HepG2 (cell line): ENCODE measurements around the gene FUT6. TPM values are rescaled to one million over a fixed set of nuclear protein-coding genes. Genes with fewer than 3 reads are reported as not detected.

Source experiments
- ADNP ChIP-seq: sonication (generic); formaldehyde crosslinking; IDR thresholded peaks from 2 replicates; pipeline ENCODE4 v1.4.0; 2020; ENCODE audit warnings: missing genetic modification reagents
- FOXK1 ChIP-seq: sonication (generic); formaldehyde crosslinking; IDR thresholded peaks from 2 replicates; pipeline ENCODE4 v1.4.0; 2020; ENCODE audit warnings: low read depth, missing genetic modification reagents, borderline replicate concordance
- FOXP1 ChIP-seq, 2 experiments: fragments of 450-650 bp in 1 of 2; IDR thresholded peaks; 2 replicates each; pipeline ENCODE4 v1.6.1; 2017 to 2018; ENCODE audit warnings: antibody characterized with exemption in 1 of 2
- HNRNPK ChIP-seq: fragments of 200-400 bp; formaldehyde crosslinking; IDR thresholded peaks from 2 replicates; pipeline ENCODE4 v1.6.1; 2018; ENCODE audit warnings: low read length, low read depth, moderate library complexity, mild to moderate bottlenecking; ENCODE audit not compliant: poor library complexity, severe bottlenecking
- HOXA9 ChIP-seq: sonication (generic); formaldehyde crosslinking; IDR thresholded peaks from 2 replicates; pipeline ENCODE4 v1.8.1; 2022; ENCODE audit warnings: missing genetic modification reagents, mild to moderate bottlenecking, moderate library complexity, borderline replicate concordance
- MAFK ChIP-seq, 2 experiments: IDR thresholded peaks in 1 of 2; conservative IDR thresholded peaks in 1 of 2; 2 replicates each; pipeline ENCODE4 v1.6.1; 2011; ENCODE audit warnings: improper control_type of control experiment in 2 of 2, low read length in 2 of 2
- MATR3 ChIP-seq: sonication (generic); formaldehyde crosslinking; IDR thresholded peaks from 2 replicates; pipeline ENCODE4 v1.4.0; 2020; ENCODE audit warnings: missing genetic modification reagents
- MED1 ChIP-seq: sonication (generic); formaldehyde crosslinking; IDR thresholded peaks from 2 replicates; pipeline ENCODE4 v1.4.0; 2020; ENCODE audit warnings: missing genetic modification reagents
- MTF1 ChIP-seq: sonication (generic); formaldehyde crosslinking; IDR thresholded peaks from 2 replicates; pipeline ENCODE4 v1.5.0; 2020; ENCODE audit warnings: missing genetic modification reagents
- PHF5A ChIP-seq: IDR thresholded peaks from one replicate; pipeline ENCODE4 v1.6.1; 2018; ENCODE audit warnings: low read depth, missing genetic modification reagents; ENCODE audit not compliant: unreplicated experiment
- POLR2A ChIP-seq, 2 experiments: IDR thresholded peaks; 2 replicates each; pipeline ENCODE4 v1.6.1; 2011; ENCODE audit warnings: low read depth in 2 of 2, low read length in 2 of 2, mild to moderate bottlenecking in 1 of 2, moderate library complexity in 1 of 2; ENCODE audit not compliant: insufficient read depth in 1 of 2
- SAFB2 ChIP-seq: sonication (generic); formaldehyde crosslinking; IDR thresholded peaks from 2 replicates; pipeline ENCODE4 v1.5.1; 2020; ENCODE audit warnings: missing genetic modification reagents, low read depth, mild to moderate bottlenecking, borderline replicate concordance
- SETDB1 ChIP-seq: sonication (generic); formaldehyde crosslinking; IDR thresholded peaks from 2 replicates; pipeline ENCODE4 v1.5.1; 2020; ENCODE audit warnings: missing genetic modification reagents, mild to moderate bottlenecking, borderline replicate concordance
- SNAPC5 ChIP-seq: sonication (generic); formaldehyde crosslinking; IDR thresholded peaks from 2 replicates; pipeline ENCODE4 v1.8.1; 2023; ENCODE audit warnings: mild to moderate bottlenecking, missing genetic modification reagents, borderline replicate concordance
- ZBTB38 ChIP-seq: sonication (generic); formaldehyde crosslinking; IDR thresholded peaks from 2 replicates; pipeline ENCODE4 v1.5.1; 2020; ENCODE audit warnings: mild to moderate bottlenecking, missing genetic modification reagents
- ZBTB7B ChIP-seq: sonication (generic); formaldehyde crosslinking; IDR thresholded peaks from 2 replicates; pipeline ENCODE4 v1.4.0; 2020; ENCODE audit warnings: missing genetic modification reagents
- ZFAT ChIP-seq: sonication (generic); formaldehyde crosslinking; conservative IDR thresholded peaks from 2 replicates; pipeline ENCODE4 v1.8.1; 2023; ENCODE audit warnings: missing genetic modification reagents, inconsistent platforms
- ZMYM2 ChIP-seq: sonication (generic); formaldehyde crosslinking; IDR thresholded peaks from 2 replicates; pipeline ENCODE4 v1.8.0; 2022; ENCODE audit warnings: mild to moderate bottlenecking, missing genetic modification reagents
- ZNF251 ChIP-seq: sonication (generic); formaldehyde crosslinking; IDR thresholded peaks from 2 replicates; pipeline ENCODE4 v1.9.0; 2021; ENCODE audit warnings: mild to moderate bottlenecking, missing genetic modification reagents
- ZNF616 ChIP-seq: sonication (generic); formaldehyde crosslinking; IDR thresholded peaks from 2 replicates; pipeline ENCODE4 v1.5.0; 2020; ENCODE audit warnings: low read depth, mild to moderate bottlenecking, missing genetic modification reagents
- ZNF644 ChIP-seq: IDR thresholded peaks from 2 replicates; pipeline ENCODE4 v1.6.1; 2016; ENCODE audit warnings: low read depth
- polyA plus RNA-seq, 8 experiments: library from polyadenylated mRNA; depleted of rRNA in 3 of 8; stranded (reverse) in 7 of 8; unstranded in 1 of 8; fragments of >200 nt; fragmentation: Illumina TruSeq in 4 of 8; extraction: Trizol in 4 of 8; gene quantifications; 2 replicates each; pipeline versions ENCODE4 v1.2.1 to v1.2.3, GENCODE V29; 2011 to 2016; ENCODE audit warnings: low read depth in 4 of 8, missing spikeins in 1 of 8, mixed read lengths in 1 of 8; ENCODE audit not compliant: insufficient read depth in 1 of 8
- total RNA-seq, 5 experiments: library from RNA; depleted of rRNA; stranded (reverse); fragments of >200 nt; fragmentation: Illumina TruSeq; extraction: Trizol; gene quantifications; 2 replicates each; pipeline ENCODE4 v1.2.3, GENCODE V29; 2016; ENCODE audit warnings: low read depth in 1 of 5
- TF ChIP-seq, protein P1 (sequence below): sonication (generic); formaldehyde crosslinking; IDR thresholded peaks from 2 replicates; pipeline ENCODE4 v1.4.0; 2020; ENCODE audit warnings: mild to moderate bottlenecking, missing genetic modification reagents
- TF ChIP-seq, protein P2 (sequence below): sonication (generic); formaldehyde crosslinking; IDR thresholded peaks from 2 replicates; pipeline ENCODE4 v1.9.0; 2021; ENCODE audit warnings: missing genetic modification reagents, borderline replicate concordance

FUT6 gene
- total and polyA plus RNA-seq, 2 of the 13 experiments (the other 11 are each of a cell fraction or from before 2014, with no cell fraction given) = 8.2 to 27.7 TPM

DNA sequence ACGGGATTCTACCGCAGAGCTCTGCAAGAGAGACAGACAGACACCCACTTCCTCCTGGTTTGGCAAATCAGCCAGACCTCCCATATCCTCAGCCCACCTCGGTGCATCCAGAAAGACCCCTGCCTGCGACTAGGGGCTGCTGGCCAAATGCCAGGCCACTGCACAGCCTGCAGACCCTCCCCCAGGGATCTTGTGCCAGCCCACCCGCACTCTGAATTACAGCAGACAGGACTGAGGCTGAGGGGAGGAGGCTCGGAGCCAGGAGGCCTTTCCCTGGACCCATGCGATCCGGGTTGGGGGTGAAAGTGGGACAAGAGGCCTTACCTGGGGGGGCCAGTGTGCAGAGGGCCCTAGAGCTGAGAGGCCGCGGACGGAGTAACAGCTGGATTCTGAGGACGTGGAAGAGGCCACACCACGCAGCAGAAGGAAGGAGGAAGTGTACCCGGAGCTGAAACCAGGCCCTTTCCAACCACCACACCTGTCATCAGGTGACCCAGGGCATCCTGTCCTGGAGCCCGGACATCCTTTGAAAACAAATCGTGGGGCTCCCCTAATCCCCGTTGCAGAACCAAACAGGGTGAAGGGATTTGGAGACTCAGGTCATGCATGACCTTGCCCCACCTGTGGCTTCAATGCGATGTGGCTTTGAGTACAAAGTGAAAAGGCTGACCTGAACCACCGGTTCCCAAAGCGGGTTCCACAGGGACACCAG, 993 bp downstream of the FUT6 start (continued):
- TF ChIP-seq HOXA9 (CRISPR knock-in tag) (no peak), FOXP1 (IDR thresholded peaks at IDR 0.05) (no peak), FOXP1 (CRISPR knock-in tag; IDR thresholded peaks at IDR 0.05) (no peak), ZNF251 (CRISPR knock-in tag) (no peak), ZNF616 (CRISPR knock-in tag) (no peak), ZMYM2 (CRISPR knock-in tag) (peak; percentile 30; the same call in 1 of the 2 replicates), ZFAT (CRISPR knock-in tag) (no peak), SETDB1 (CRISPR knock-in tag) (no peak), POLR2A (IDR thresholded peaks at IDR 0.05; ENCODE audit: insufficient read depth in 1 of 2, low read depth in 2 of 2, low read length in 2 of 2) (no peak), MED1 (0 out of 2 replicates have a peak, but pooled peaks have one; percentile 15), ZBTB38 (CRISPR knock-in tag) (peak; percentile 18; the same call in 1 of the 2 replicates), ZNF644 (CRISPR knock-in tag) (no peak), HNRNPK (no peak), PHF5A (CRISPR knock-in tag) (no peak), MAFK (conservative IDR thresholded peaks at IDR 0.05 in 1 of 2, IDR thresholded peaks at IDR 0.05 in 1 of 2; ENCODE audit: low read length in 2 of 2) (no peak), FOXK1 (CRISPR knock-in tag) (no peak), ZBTB7B (no peak; the same call in none of the 2 replicates), MTF1 (CRISPR knock-in tag) (no peak), MATR3 (CRISPR knock-in tag) (no peak), SAFB2 (peak; percentile 9; the same call in 1 of the 2 replicates), ADNP (no peak), SNAPC5 (CRISPR knock-in tag) (0 out of 2 replicates have a peak, but pooled peaks have one; percentile 17)
- TF ChIP-seq, protein P1, sequence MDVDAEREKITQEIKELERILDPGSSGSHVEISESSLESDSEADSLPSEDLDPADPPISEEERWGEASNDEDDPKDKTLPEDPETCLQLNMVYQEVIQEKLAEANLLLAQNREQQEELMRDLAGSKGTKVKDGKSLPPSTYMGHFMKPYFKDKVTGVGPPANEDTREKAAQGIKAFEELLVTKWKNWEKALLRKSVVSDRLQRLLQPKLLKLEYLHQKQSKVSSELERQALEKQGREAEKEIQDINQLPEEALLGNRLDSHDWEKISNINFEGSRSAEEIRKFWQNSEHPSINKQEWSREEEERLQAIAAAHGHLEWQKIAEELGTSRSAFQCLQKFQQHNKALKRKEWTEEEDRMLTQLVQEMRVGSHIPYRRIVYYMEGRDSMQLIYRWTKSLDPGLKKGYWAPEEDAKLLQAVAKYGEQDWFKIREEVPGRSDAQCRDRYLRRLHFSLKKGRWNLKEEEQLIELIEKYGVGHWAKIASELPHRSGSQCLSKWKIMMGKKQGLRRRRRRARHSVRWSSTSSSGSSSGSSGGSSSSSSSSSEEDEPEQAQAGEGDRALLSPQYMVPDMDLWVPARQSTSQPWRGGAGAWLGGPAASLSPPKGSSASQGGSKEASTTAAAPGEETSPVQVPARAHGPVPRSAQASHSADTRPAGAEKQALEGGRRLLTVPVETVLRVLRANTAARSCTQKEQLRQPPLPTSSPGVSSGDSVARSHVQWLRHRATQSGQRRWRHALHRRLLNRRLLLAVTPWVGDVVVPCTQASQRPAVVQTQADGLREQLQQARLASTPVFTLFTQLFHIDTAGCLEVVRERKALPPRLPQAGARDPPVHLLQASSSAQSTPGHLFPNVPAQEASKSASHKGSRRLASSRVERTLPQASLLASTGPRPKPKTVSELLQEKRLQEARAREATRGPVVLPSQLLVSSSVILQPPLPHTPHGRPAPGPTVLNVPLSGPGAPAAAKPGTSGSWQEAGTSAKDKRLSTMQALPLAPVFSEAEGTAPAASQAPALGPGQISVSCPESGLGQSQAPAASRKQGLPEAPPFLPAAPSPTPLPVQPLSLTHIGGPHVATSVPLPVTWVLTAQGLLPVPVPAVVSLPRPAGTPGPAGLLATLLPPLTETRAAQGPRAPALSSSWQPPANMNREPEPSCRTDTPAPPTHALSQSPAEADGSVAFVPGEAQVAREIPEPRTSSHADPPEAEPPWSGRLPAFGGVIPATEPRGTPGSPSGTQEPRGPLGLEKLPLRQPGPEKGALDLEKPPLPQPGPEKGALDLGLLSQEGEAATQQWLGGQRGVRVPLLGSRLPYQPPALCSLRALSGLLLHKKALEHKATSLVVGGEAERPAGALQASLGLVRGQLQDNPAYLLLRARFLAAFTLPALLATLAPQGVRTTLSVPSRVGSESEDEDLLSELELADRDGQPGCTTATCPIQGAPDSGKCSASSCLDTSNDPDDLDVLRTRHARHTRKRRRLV = no peak
- TF ChIP-seq, protein P2, sequence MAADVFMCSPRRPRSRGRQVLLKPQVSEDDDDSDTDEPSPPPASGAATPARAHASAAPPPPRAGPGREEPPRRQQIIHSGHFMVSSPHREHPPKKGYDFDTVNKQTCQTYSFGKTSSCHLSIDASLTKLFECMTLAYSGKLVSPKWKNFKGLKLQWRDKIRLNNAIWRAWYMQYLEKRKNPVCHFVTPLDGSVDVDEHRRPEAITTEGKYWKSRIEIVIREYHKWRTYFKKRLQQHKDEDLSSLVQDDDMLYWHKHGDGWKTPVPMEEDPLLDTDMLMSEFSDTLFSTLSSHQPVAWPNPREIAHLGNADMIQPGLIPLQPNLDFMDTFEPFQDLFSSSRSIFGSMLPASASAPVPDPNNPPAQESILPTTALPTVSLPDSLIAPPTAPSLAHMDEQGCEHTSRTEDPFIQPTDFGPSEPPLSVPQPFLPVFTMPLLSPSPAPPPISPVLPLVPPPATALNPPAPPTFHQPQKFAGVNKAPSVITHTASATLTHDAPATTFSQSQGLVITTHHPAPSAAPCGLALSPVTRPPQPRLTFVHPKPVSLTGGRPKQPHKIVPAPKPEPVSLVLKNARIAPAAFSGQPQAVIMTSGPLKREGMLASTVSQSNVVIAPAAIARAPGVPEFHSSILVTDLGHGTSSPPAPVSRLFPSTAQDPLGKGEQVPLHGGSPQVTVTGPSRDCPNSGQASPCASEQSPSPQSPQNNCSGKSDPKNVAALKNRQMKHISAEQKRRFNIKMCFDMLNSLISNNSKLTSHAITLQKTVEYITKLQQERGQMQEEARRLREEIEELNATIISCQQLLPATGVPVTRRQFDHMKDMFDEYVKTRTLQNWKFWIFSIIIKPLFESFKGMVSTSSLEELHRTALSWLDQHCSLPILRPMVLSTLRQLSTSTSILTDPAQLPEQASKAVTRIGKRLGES (CRISPR knock-in tag) = no peak
